NCI-H1092 treated with DMSO at 0.1 percent for 48 hours (cell line): ENCODE results near the gene PGGT1B.

Source experiments
- DNase-seq: peaks from one replicate; lab custom pipeline; 2025; lab: John Stamatoyannopoulos, UW

Gene PGGT1B

DNA sequence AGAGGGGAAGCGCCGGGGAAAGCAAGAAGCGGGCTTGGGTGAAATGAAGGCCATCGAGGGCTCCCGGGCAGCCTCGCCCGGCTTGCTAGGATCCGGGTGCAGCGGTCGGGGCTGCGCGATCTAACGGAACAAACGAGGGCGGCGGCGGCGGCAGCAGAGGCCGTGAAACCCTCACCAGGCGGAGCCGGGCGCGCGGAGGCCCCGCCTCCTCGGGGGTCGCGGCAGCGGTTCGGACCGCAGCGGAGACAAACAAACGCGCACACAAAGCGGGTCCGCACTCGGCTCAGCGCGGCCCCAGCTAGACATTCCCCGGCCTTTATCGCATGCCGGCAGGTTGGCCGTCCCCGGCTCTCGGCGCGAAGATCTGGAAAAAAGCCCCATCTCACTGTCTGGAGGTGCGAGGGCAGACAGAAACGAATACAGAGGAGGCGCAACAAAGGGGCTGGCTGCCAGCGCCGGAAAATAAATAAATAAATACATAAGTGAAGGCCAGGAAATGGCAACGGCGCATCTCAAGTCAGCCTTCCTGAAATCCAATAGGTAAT, 82.4 kb downstream of the PGGT1B start:
- DNase-seq: peak; percentile 63

DNA sequence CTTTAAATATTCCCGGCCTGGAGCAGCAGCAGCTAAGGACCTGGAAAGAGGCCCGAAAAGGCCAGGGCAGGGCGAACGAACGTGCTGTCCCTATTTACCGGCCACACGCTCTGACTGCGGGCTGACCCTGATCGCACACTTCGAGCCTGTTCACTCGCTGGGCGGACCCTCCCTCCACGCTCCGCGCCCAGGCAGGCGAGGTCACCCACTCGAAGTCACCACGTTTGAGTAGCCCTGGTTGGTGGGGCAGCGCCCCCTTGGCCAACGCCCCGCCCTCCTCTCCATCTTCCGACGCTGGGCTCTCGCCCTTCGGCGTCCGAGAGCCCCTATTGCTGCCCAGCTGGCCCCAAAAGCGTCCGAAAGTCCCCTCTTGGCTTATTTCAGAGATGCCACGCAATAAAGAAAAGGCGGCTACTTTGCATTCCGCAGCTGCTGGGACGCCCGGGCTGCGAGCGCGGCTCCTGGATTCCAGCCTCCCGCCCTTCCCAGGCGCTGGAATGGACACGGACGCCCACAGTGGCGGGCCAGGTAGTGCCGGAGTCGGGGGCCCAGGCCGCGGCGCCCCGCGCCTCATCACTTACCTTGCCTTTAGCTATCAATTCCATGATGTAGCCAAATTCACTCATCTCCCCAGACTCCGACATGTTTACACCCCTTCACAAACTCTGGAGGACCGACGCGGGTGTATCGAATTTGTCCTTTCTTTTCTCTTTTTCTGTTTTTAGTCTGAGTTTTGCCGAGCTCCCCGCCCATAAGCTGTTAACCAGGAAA, 83.1 kb downstream of the PGGT1B start:
- DNase-seq: no peak

DNA sequence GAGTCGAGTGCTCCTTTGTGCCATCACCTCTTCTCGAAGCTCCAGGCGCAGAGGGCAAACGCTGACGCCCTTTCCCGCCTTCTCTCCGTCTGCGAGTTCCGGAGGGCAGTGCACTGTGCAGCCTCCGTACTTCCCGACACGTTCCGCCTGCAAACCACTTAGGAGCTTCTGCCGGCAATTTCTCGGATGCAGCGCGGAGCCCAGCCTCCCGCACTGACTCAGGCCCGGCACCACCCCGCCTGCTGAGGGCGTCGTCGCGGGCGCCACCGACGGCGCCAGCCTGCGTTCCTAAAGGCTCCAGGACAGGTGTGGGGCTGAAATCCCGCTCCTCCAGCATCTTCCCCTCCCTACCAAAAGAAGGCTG, 83.7 kb downstream of the PGGT1B start:
- no peak for DNase-seq

DNA sequence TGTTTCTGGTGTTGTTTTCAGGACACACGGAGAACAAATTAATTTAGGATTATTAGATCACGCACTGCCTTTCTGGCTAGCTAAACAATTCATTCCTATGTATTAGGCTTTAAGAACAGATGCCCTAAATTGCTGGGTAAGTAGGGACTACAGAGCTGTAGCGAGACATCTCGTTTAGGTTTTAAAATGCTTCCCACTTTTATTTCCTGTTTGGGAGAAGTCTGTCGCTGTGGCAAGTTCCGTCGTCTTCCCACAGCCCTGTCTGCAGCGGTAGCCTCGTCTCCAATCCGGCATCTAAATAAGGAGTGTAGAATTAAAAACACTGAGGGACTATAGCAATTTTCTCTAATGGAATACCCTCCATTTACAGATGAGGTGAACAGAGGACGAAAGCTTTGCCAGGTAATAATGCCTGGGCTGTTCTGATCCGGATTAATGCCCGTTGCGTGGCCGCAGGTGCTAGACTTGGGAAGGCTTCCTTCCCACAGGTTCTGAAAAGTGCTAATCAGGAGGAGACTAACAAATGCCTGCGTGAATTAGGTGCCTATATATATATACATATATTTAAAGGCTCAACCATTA, 91.7 kb downstream of the PGGT1B start:
- DNase-seq: no peak

DNA sequence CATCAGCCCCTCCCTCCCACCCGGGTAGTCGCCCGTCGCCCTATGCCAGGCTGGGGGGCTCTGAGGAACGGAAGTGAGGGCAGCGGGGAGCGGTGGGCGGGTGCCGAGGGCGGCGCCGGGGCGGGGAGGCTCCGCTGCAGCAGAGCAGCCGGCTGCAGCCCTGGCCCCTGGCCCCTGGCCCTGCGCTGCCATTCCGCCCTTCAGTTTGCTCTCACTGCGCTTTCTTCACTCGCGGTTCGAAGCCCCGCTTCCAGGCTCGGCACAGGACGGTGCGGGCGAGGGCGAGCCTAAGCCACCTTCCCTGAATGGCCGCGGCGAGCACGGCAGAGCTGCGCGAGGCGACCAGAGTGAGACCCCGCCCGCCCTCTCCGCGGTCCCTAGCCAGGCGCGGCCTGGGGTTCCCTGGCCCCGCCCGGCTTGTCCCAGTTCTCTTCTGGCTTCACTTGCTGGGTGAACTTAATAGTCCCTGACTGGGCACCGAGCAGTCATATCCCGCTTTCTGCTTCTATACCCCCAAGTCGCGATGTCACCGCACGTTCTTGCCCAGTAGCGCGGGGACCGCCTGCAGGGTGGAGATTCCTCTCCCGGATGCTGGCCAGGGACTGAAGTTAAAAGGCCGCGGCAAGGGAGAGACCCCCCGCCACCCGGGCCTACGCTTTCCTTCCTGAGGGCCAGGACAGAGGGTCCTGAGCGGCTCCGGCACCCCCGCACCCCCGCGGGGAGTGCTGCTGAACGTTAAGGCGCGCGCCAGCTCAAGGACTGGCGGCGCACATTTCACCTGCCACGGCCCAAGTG, 92.3 kb downstream of the PGGT1B start:
- DNase-seq: peak; percentile 71

DNA sequence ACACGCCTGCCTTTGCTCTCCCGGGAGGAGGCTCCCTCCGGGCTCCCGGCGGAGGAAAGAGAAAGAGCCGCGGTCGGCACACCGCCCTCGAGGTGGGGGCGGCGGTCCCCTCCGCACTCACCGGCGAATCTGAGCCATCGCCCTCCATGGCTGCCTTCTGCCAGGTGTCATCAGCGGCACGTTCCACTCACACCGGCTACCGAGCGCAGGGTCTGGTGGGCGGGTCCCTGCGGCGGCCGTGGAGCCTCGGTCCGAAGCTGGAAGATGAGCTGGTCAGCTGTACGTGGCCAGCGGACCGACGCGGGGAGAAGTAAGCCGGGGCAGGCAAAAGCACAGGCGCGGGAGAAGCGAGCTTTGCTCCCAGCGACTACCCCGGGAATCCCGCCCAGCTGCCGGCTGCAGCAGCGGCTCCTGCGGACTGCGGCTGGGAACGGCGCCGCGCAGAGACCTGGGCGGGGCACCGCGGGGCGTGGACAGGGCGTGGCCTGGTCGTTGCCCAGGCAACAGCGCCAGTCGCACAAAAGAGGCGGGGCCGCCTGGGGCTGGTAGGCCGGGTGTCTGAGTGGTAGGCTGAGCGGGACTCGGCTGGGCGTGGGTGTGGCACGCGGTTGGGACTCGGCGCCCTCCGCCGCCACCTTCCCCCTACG, 93.1 kb downstream of the PGGT1B start, which contains the start of gene TRIM36:
Gene TRIM36, minus strand, starts transcription at position 422 of the 647 bp plus-strand sequence. Its CDS starts 274 bp downstream, at position 148.
- peak; percentile 89 for DNase-seq

DNA sequence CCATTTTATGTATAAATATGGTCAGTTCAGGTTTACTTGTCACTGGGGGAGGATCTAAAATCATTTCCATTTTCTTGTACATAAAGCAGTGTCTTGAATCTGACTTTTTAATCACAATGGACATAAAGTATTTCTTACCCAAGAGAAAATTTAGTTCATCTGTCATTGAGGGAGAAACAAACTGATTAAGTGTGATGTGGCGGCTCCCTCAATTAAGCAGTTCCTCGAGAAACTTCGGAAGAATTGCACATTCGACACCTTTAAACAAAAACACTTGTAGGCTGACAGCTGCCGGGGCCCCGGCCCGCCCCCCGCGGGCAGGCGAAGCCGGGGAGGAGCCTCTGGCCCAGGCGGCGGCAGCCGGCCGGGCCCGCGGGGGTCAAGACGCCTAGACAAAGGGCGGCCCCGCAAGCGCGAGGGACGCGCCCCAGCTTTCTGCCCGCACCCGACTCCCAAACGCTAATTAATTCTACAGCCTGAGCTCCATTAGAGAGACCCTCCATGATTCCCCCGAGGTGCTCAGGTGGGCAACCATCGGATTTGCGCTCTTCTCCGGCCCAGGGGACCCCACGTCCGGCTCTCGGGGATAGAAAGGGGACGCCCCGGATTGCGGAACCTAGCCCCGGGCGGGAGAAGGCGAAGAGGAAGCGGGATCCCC, 93.7 kb downstream of the PGGT1B start:
- peak; percentile 42 for DNase-seq

DNA sequence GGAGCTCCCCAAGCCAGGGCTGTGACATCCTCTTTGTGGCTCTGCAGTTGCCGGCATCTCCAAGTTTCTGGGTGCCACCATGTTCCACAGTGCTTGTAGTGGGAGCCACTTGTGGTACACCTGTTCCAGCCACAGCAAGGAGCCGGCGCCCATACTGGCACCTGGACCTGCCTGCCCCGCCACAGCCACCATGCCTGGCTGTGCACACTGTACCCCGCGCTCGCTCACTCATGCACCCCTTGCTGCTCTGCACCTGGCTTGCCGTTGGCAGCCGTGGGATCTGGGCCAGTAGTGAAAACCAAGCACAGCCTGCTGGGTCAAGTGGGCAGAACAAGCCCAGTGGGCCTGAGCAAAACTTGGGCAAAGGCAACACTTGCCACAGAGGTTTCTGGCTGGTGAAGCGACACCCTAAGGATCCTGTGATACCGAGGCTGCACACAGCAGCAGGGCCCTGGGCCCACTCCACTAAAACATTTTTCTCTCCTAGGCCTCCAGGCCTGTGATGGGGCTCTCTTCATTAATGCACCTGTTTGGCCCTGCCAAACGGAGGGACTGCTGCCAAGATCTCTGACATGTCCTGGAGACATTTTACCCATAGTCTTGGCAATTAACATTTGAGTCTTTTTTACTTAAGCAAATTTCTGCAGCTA, 95.8 kb downstream of the PGGT1B start:
- DNase-seq: no peak

DNA sequence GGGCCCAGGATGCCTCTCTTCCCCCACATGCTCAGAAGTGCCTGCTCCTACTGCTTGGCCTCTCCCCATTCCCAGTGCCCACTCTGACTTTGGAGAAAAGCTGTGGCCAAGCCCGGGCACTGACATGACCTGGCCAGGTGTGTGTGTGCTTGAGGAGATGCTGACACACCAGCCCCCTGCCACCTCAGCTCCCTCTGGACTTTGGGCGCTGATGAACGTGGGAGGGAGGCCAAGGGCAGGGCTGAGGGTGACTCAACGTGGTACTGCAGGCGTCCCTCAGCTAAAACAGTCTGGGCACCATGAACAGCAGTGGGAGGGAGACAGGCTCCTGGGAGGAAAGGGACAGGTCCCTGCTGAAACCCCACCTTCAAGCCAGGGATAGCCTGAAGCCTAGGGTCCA, 96.9 kb downstream of the PGGT1B start:
- no peak for DNase-seq

DNA sequence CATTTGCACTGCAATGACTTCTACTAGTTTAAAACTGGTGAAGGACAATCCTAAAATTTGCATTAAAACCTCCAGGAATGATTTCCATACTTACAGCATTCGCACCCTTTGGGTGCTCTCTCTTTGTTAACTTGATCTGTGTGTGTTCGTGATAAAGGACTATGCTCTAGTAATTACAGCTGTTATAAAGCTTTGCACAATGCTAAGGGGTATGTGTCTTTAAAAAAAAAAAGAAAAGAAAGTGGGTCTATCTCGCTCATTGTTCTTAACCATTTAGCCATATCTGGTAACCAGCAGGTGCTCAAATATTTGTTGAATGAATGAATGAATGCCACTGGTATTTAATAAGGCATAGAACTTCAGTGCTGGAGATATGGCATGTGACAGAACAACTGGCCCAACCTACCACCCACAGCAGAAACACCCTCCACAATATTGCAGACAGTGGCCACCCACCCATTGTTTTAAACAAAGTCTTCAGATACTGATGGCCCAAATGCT, 101.7 kb downstream of the PGGT1B start:
- DNase-seq: peak; percentile 1
